Esophagus muscularis mucosa (tissue), 4 donors: Measurements from ENCODE around the gene ZNF296. TPM values are rescaled to one million over a fixed set of nuclear protein-coding genes. Genes with fewer than 3 reads are reported as not detected.

Source experiments
- DNase-seq: peaks from one replicate; pipeline ENCODE4 v3.0.0-alpha.2; 2017; ENCODE audit errors: extremely low spot score
- H3K27ac ChIP-seq, 4 donors: fragments of 200-600 bp; sonication (generic); replicated peaks in 1 of 4; 1 replicate in 3 of 4; 2 replicates in 1 of 4; pipeline ENCODE4 v1.5.1; 2016 to 2019; ENCODE audit warnings: mild to moderate bottlenecking in 1 of 4
- H3K27me3 ChIP-seq, 4 donors: fragments of 200-600 bp; sonication (generic); one replicate each; pipeline versions ENCODE4 v1.5.1 to v1.6.0; 2016 to 2019
- H3K36me3 ChIP-seq, 4 donors: fragments of 200-600 bp; sonication (generic); one replicate each; pipeline ENCODE4 v1.5.1; 2016 to 2019
- H3K4me1 ChIP-seq, 4 donors: fragments of 200-600 bp; sonication (generic); one replicate each; pipeline ENCODE4 v1.5.1; 2016 to 2019
- H3K4me3 ChIP-seq, 4 donors: fragments of 200-600 bp; sonication (generic); 1 replicate in 2 of 4; 2 replicates in 2 of 4; pipeline ENCODE4 v1.5.1; 2016 to 2019; ENCODE audit warnings: mild to moderate bottlenecking in 4 of 4, moderate library complexity in 1 of 4
- H3K9me3 ChIP-seq, 4 donors: fragments of 200-600 bp; sonication (generic); 1 replicate in 3 of 4; 2 replicates in 1 of 4; pipeline ENCODE4 v1.5.1; 2016 to 2019
- CTCF ChIP-seq, 3 experiments: fragments of 200-600 bp in 2 of 3; fragments of 450-650 bp in 1 of 3; sonication (generic) in 2 of 3; IDR thresholded peaks; one replicate each; pipeline ENCODE4 v1.5.1; 2017 to 2019; ENCODE audit warnings: antibody characterized with exemption in 3 of 3, mild to moderate bottlenecking in 2 of 3, moderate library complexity in 1 of 3
- EP300 ChIP-seq: sonication (generic); formaldehyde crosslinking; IDR thresholded peaks from one replicate; pipeline ENCODE4 v1.6.1; 2017; ENCODE audit warnings: antibody characterized with exemption
- POLR2A ChIP-seq: fragments of 450-650 bp; IDR thresholded peaks from one replicate; pipeline ENCODE4 v1.6.1; 2017; ENCODE audit warnings: antibody characterized with exemption, moderate library complexity, mild to moderate bottlenecking, low read depth
- POLR2AphosphoS5 ChIP-seq, 2 donors: sonication (generic); formaldehyde crosslinking; IDR thresholded peaks; one replicate each; pipeline ENCODE4 v1.6.1; 2017; ENCODE audit warnings: antibody characterized with exemption in 2 of 2
- WGBS: methylation state at CpG from one replicate; pipeline ENCODE4 v1.1.5; 2018; 5-methylcytosine and 5-hydroxymethylcytosine counted together
- intact Hi-C: fragments of 100-400 bp; cut with DNase I; formaldehyde crosslinking; loops from one replicate; pipeline ENCODE4 v1.15.1; 2023
- total RNA-seq, 4 donors: library from RNA; depleted of rRNA; stranded (reverse); fragments of >200 nt; gene quantifications; one replicate each; pipeline versions ENCODE4 v1.1.0 to v1.2.1, GENCODE V29; 2016

ZNF296 gene
- total RNA-seq, 4 donors from 2014 or later, result 0.17 to 0.23 TPM; not detected in 2

DNA sequence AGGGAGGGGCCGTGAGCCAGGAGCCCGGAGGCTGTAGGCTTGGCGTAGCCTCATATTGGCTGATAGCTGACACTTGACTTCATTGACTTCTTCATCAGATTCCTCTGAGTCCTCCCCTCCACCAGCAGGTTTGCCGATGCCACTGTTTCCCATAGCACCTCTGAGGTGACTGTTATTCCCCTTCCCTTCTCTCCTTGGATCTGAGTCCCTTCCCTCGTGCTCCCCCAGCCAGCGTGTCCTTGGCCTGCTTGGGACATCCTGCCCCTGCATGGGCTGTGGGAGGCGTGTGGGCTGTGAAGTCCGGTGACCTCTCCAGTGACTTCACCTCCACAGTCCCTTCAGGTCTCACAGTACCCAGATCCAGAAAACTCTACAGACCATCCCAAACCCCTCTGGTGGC, 25.5 kb upstream of the ZNF296 start:
- H3K27ac ChIP-seq, result no peak overlapping the region
- H3K9me3 ChIP-seq, result no peaks in the 10 kb centered on the region
- TF ChIP-seq POLR2AphosphoS5 (IDR thresholded peaks at IDR 0.05) (no peak), EP300 (no peak), POLR2A (no peak), CTCF (IDR thresholded peaks at IDR 0.05) (no peak)
- no peak for DNase-seq
- H3K27me3 ChIP-seq, result no peaks in the 10 kb centered on the region
- peaks cover 0 to 6% (median 0%) of the 10 kb centered on the region in 4 donors for H3K36me3 ChIP-seq
- peaks cover 57 to 88% (median 69%) of the 10 kb centered on the region in 4 donors for H3K4me1 ChIP-seq
- WGBS, result 85% methylated on average over 8 of the region's 8 CpGs
- intact Hi-C loops, result no loop called here
- H3K4me3 ChIP-seq, result no peak overlapping the region

- Histone ChIP-seq H3K27ac (no peak overlapping the region), H3K27me3 (no peaks in the 10 kb centered on the region), H3K9me3 (no peaks in the 10 kb centered on the region), H3K4me1 (peaks cover 64 to 98% (median 78%) of the 10 kb centered on the region in 4 donors), H3K36me3 (peaks cover 0 to 6% (median 0%) of the 10 kb centered on the region in 4 donors), H3K4me3 (no peak overlapping the region)
- intact Hi-C loops, result no loop called here
- DNase-seq, result no peak
- TF ChIP-seq POLR2A (no peak), POLR2AphosphoS5 (IDR thresholded peaks at IDR 0.05) (no peak), EP300 (no peak), CTCF (IDR thresholded peaks at IDR 0.05) (no peak)
- 74% methylated on average over 7 of the region's 8 CpGs for WGBS
Measured at GRCh38 chr19:45100846-45101252, 24.6 kb upstream of the ZNF296 start.

GRCh38 chr19:45100201-45100600, 23.9 kb upstream of the ZNF296 start:
- Histone ChIP-seq H3K9me3 (no peaks in the 10 kb centered on the region), H3K27me3 (no peaks in the 10 kb centered on the region), H3K27ac (peak overlapping the region in 1 of 4 donors; percentile 57), H3K4me3 (no peak overlapping the region), H3K4me1 (peaks cover 71 to 99% (median 85%) of the 10 kb centered on the region in 4 donors), H3K36me3 (peaks cover 0 to 6% (median 0%) of the 10 kb centered on the region in 4 donors)
- WGBS, result 100% methylated on average over 1 of the region's 3 CpGs
- intact Hi-C loops, result no loop called here
- no peak for TF ChIP-seq CTCF (IDR thresholded peaks at IDR 0.05)
- no peak for TF ChIP-seq POLR2A
- no peak for TF ChIP-seq EP300
- no peak for TF ChIP-seq POLR2AphosphoS5 (IDR thresholded peaks at IDR 0.05)
- DNase-seq, result no peak

DNA sequence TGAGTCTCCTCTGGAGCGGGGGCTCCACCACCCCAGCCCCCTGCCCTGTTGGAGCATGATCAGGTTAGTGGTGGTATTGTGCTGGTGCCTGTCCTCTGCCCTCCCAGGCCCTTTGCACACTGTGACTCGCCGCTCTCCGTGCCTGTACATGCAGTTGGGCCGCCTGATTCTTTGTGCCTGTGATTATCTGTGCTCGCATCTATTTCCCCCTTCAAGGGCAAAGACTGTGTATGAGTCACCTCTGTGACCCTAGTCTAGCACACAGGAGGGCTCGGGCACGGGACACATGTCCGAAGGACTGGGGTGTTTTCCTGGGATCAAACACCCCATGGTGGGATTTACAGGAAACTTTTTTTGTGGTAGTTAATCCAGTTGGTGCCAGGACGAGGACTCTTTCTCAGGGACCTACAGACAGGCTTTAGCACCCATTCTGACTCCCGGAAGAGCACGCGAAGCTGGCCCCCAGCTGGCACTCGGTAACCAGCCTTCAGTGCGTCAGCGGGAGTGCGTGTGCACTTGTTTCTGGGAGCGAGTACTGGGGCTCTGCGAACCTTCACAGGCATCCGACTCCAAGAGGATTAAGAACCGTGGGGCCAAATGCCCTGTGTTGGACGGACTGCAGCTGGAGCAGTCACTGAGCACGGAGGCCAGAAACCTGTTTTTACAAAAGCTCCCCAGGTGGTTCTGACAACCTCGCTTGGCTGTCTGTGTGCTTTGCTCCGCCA, 23.4 kb upstream of the ZNF296 start:
- 62% methylated on average over 24 of the region's 25 CpGs for WGBS
- Histone ChIP-seq H3K36me3 (peaks cover 0 to 6% (median 0%) of the 10 kb centered on the region in 4 donors), H3K27ac (peak overlapping the region in 2 of 4 donors; percentile 43 to 57), H3K9me3 (no peaks in the 10 kb centered on the region), H3K4me3 (no peak overlapping the region), H3K27me3 (no peaks in the 10 kb centered on the region), H3K4me1 (peaks cover 72 to 99% (median 88%) of the 10 kb centered on the region in 4 donors)
- TF ChIP-seq EP300 (no peak), CTCF (IDR thresholded peaks at IDR 0.05) (no peak), POLR2AphosphoS5 (IDR thresholded peaks at IDR 0.05) (no peak), POLR2A (no peak)
- no peak for DNase-seq
- intact Hi-C loops, result no loop called here
